ENCODE measurements around the gene DENND10. TPM values are rescaled to one million over a fixed set of nuclear protein-coding genes. Genes with fewer than 3 reads are reported as not detected.
"Not testable (repeated sequence)": the region's sequence is repeated elsewhere in the genome, so short reads cannot be mapped to it uniquely, and the experiment has no call there.

Gene DENND10
- total RNA-seq, 1 experiment from 2014 or later, result 77.1 TPM

DNA sequence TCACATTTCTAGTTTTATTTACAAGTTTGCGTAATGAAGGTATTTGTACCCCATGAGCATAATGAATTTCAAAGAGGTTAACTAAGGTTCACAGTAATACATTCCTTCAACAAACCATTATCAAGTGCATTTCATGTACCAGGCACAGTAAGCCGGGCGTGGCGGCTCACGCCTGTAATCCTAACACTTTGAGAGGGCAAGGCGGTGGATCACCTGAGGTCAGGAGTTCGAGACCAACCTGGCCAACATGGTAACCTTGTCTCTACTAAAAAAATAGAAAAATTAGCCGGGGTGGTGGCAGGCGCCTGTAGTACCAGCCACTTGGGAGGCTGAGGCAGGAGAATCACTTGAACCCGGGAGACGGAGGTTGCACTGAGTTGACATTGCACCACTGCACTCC lies 19.0 kb upstream of the DENND10 start:
- Histone ChIP-seq H3K27me3 (ENCODE audit: control insufficient read depth, insufficient read depth, low read length) (no peaks in the 10 kb centered on the region), H3K36me3 (replicated peaks; ENCODE audit: control insufficient read depth, insufficient read depth, low read length) (no peaks in the 10 kb centered on the region), H3K4me3 (ENCODE audit: insufficient read depth, low read depth, low read length) (no peak overlapping the region)
- no peak for DNase-seq

GRCh38 chr10:119087271-119087882 lies 16.5 kb upstream of the DENND10 start:
- no peaks in the 10 kb centered on the region for H3K36me3 ChIP-seq (replicated peaks; ENCODE audit: control insufficient read depth, insufficient read depth, low read length)

DNA sequence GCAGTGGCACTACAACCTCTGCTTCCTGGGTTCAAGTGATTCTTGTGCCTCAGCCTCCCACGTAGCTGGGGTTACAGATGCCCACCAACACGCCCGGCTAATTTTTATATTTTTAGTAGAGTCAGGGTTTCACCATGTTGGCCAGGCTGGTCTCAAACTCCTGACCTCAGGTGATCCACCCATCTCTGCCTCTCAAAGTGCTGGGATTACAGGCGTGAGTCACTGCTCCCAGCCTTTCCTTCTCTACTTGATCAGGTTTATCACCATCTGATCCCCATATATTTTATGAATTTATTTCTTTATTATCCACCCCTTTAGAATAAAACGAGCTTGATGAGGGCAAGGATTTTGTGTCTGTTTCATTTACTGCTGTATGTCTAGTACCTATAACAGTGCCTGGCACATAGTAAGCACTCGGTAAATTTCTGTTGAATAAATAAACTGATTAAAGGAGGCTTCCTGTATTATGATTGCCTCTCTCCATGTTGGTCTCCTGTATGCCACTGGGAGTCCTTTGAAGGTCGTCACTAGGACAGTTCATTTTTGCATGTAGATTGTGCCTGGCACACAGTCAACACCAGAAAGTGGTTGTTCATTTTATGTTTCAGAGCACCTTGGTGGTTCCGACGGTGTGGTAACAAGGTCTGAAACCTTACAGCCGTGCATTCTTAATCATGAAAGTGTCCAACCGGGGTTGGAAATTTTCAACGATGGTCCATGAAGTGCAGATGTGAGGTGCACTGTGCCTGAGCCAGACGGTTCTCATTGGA lies 13.7 kb upstream of the DENND10 start:
- Histone ChIP-seq H3K36me3 (replicated peaks; ENCODE audit: control insufficient read depth, insufficient read depth, low read length) (no peaks in the 10 kb centered on the region), H3K27me3 (ENCODE audit: control insufficient read depth, insufficient read depth, low read length) (no peaks in the 10 kb centered on the region), H3K4me3 (ENCODE audit: insufficient read depth, low read depth, low read length) (no peak overlapping the region)
- no peak for DNase-seq

More at GRCh38 chr10:119087271-119087882, 16.5 kb upstream of the DENND10 start:
- no peaks in the 10 kb centered on the region for H3K27me3 ChIP-seq (ENCODE audit: control insufficient read depth, insufficient read depth, low read length)
- H3K4me3 ChIP-seq (ENCODE audit: insufficient read depth, low read depth, low read length), result no peak overlapping the region
- no peak for DNase-seq

- H3K27me3 ChIP-seq (ENCODE audit: control insufficient read depth, insufficient read depth, low read length), result no peaks in the 10 kb centered on the region
- no peak overlapping the region for H3K4me3 ChIP-seq (ENCODE audit: insufficient read depth, low read depth, low read length)
- no peaks in the 10 kb centered on the region for H3K36me3 ChIP-seq (replicated peaks; ENCODE audit: control insufficient read depth, insufficient read depth, low read length)
- no peak for DNase-seq
Measured at GRCh38 chr10:119090968-119091367, 12.9 kb upstream of the DENND10 start.

DNA sequence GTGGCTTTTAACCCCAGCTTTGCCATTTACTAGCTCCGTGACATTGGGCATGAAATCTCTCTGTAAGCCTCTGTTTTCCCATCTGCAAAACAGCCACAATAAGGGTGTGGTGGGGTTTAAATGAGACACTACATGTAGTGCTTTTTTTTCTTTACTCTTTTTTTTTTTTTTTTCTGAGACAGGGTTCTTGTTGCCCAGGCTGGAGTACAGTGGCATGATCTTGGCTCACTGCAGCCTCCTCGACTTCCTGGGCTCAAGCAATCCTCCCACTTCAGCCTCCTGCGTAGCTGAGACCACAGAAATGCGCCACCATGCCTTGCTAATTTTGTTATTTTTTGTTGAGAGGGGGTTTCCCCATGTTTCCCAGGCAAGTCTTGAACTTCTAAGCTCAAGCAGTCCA lies 8.3 kb upstream of the DENND10 start:
- DNase-seq, result no peak
- H3K36me3 ChIP-seq (replicated peaks; ENCODE audit: control insufficient read depth, insufficient read depth, low read length), result no peaks in the 10 kb centered on the region
- H3K4me3 ChIP-seq (ENCODE audit: insufficient read depth, low read depth, low read length), result no peak overlapping the region
- H3K27me3 ChIP-seq (ENCODE audit: control insufficient read depth, insufficient read depth, low read length), result no peaks in the 10 kb centered on the region

DNA sequence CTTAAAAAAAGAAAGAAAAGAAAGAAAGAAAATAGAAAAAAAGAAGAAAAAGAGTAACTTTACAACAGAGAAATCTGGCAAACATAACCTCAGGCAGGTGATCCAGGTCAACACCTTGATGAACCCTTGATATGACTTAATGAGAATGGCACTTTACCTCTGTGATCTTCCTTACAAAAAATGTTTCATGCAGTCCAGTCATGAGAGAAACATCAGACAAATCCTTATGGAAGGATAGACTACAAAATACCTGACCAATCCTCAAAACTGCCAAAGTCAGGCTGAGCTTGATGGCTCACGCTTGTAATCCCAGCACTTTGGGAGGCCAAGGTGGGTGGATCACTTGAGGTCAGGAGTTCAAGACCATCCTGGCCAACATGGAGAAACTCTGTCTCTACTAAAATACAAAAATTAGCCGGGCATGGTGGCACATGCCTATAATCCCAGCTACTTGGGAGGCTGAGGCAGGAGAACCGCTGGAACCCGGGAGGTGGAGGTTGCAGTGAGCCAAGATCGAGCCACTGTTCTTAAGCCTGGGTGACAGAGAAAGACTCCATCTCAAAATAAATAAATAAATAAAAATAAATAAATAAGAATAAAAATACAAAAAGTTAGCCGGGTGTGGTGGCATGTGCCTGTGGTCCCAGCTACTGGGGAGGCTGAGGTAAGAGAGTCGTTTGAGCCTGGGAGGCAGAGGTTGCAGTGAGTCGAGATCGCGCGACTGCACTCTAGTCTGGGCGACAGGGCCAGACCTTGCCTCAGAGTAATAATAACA lies 7.1 kb upstream of the DENND10 start:
- DNase-seq; H3K36me3 ChIP-seq (replicated peaks; ENCODE audit: control insufficient read depth, insufficient read depth, low read length); H3K27me3 ChIP-seq (ENCODE audit: control insufficient read depth, insufficient read depth, low read length); H3K4me3 ChIP-seq (ENCODE audit: insufficient read depth, low read depth, low read length): not testable (repeated sequence)

DNA sequence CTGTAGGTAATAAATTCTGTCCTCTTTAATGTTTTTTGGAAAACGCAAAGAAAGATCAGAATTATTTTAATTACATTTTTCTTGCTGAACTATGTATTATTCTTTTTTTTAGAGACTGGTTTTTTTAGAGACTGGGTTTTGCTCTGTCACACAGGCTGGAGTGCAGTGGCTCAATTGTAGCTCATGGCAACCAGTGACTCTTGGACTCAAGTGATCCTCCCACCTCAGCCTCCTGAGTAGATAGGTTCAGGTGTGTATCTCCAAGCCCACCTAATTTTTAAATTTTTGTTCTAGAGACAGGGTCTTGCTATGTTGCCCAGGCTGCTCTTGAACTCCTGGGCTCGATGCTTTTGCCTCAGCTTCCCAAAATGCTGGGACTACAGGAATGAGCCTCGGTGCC lies 5.3 kb upstream of the DENND10 start:
- H3K4me3 ChIP-seq (ENCODE audit: insufficient read depth, low read depth, low read length), result no peak overlapping the region
- DNase-seq, result no peak
- no peaks in the 10 kb centered on the region for H3K36me3 ChIP-seq (replicated peaks; ENCODE audit: control insufficient read depth, insufficient read depth, low read length)
- H3K27me3 ChIP-seq (ENCODE audit: control insufficient read depth, insufficient read depth, low read length), result no peaks in the 10 kb centered on the region

DNA sequence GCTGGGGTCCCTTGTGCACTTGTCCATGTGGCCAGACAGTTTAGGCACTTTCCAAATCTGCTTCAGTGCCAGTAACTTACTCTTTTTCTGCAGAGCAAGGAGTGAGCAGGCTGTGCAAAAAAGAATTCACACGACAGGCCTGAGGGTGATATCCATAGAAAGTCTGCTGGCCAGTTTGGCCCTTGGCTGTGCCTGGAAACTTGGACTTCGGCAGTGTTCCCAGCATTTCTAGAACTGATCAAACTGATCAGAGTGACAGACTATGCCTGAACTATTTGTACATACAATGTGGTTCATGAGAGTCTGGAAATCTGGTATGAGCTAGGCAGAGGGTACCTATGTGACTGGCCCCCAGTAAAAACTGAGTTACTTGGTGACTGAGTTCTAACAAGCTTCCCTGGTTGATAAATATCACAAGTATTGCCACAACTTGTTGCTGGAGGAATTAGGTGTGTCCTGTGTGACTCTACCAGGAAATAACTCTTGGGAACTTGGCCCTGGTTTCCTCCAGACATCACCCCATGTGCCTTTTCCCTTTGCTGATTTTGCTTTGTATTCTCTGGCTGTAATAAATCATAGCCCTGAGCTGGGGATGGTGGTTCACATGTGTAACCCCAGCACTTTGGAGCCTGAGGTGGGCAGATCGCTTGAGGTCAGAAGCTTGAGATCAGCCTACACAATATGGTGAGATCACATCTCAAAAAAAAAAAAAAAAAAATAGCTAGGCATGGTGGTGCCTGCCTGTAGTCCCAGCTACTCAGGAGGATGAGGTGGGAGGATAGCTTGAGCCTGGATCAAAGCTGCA lies 3.3 kb upstream of the DENND10 start:
- H3K27me3 ChIP-seq (ENCODE audit: control insufficient read depth, insufficient read depth, low read length), result no peaks in the 10 kb centered on the region
- no peak for DNase-seq

GRCh38 chr10:119101366-119102098 lies 2.4 kb upstream of the DENND10 start:
- no peaks in the 10 kb centered on the region for H3K27me3 ChIP-seq (ENCODE audit: control insufficient read depth, insufficient read depth, low read length)
- no peak for DNase-seq
- no peak overlapping the region for H3K4me3 ChIP-seq (ENCODE audit: insufficient read depth, low read depth, low read length)
- H3K36me3 ChIP-seq (replicated peaks; ENCODE audit: control insufficient read depth, insufficient read depth, low read length), result no peaks in the 10 kb centered on the region; the same call in 1 of the 2 replicates

More for the DNA sequence above, 3.3 kb upstream of the DENND10 start:
- H3K36me3 ChIP-seq (replicated peaks; ENCODE audit: control insufficient read depth, insufficient read depth, low read length), result no peaks in the 10 kb centered on the region
- no peak overlapping the region for H3K4me3 ChIP-seq (ENCODE audit: insufficient read depth, low read depth, low read length)

DNA sequence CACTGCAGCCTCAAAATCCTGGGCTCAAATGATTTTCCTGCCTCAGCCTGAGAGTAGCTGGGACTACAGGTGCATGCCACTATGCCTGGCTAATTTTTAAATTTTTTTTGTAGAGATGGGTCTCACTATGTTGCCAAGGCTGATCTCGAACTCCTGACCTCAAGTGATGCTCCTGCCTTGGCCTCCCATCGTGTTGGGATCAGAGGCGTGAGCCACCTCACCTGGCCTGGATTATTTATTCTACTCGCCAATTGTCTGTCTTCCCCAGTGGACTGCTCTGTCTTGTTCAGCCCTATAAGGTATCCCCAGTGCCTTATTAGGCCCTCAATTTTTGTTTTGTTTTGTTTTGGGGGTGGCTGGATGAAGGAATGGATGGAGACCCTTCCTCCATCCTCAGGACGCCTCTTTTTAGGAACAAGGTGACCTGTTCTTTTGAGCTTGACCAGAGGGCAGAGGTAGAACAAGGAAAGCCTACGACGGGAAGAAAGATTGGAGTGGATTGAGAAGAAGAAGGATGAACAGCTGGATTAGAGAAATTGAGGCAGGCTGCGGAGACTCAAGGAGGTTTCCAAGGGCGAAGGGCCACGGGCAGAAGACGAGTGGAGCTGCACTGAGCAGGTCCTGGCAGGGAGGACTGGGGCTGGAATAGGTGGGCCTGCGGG lies 541 bp upstream of the DENND10 start:
- Histone ChIP-seq H3K36me3 (replicated peaks; ENCODE audit: control insufficient read depth, insufficient read depth, low read length) (no peaks in the 10 kb centered on the region; the same call in 1 of the 2 replicates), H3K4me3 (ENCODE audit: insufficient read depth, low read depth, low read length) (no peak overlapping the region), H3K27me3 (ENCODE audit: control insufficient read depth, insufficient read depth, low read length) (no peaks in the 10 kb centered on the region)
- no peak for DNase-seq

DNA sequence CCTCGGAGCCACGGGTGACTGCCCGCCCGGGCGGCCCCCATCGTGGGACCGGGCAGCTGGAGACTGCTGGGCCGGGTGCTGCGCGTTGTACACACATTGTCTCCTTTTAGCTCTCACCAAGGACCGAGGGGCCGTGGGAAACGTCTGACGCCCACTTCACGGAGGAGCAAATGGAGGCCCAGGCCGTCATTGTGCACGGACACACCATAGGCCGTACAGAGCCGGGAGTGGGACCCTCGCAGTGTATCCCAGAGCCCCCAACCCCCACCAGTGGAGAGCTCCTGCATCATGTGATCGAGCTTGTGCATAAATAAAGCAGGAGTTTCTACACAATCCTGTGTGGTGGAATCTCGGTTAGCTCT lies 722 bp downstream of the DENND10 start:
- peak overlapping the region; percentile 87 for H3K4me3 ChIP-seq (ENCODE audit: insufficient read depth, low read depth, low read length)
- H3K36me3 ChIP-seq (replicated peaks; ENCODE audit: control insufficient read depth, insufficient read depth, low read length), result peaks cover 2% of the 10 kb centered on the region
- no peak for DNase-seq
- no peaks in the 10 kb centered on the region for H3K27me3 ChIP-seq (ENCODE audit: control insufficient read depth, insufficient read depth, low read length)

- no peak for DNase-seq
- Histone ChIP-seq H3K4me3 (ENCODE audit: insufficient read depth, low read depth, low read length) (no peak overlapping the region; the same call in 1 of the 2 replicates), H3K27me3 (ENCODE audit: control insufficient read depth, insufficient read depth, low read length) (no peaks in the 10 kb centered on the region), H3K36me3 (replicated peaks; ENCODE audit: control insufficient read depth, insufficient read depth, low read length) (peaks cover 2% of the 10 kb centered on the region)
Measured at GRCh38 chr10:119105155-119105554, 1.2 kb downstream of the DENND10 start.

DNA sequence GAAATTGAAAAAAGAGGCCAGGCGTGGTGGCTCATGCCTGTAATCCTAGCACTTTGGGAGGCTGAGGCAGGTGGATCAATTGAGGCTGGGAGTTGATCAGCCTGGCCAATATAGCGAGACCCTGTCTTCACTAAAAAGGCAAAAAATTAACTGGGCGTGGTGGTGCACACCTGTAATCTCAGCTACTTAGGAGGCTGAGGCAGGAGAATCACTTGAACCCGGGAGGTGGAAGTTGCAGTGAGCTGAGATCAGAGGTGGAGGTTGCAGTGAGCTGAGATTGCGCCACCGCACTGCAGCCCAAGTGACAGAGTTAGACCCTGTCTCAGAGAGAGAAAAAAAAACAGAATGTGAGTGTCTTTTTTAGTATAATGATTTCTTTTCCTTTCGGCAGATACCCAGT lies 2.0 kb downstream of the DENND10 start:
- not testable (repeated sequence) for H3K4me3 ChIP-seq (ENCODE audit: insufficient read depth, low read depth, low read length)

More for the DNA sequence above, 2.0 kb downstream of the DENND10 start:
- DNase-seq; H3K27me3 ChIP-seq (ENCODE audit: control insufficient read depth, insufficient read depth, low read length); H3K36me3 ChIP-seq (replicated peaks; ENCODE audit: control insufficient read depth, insufficient read depth, low read length): not testable (repeated sequence)

Measured in H7 (cell line).